GM19324 (cell line): ENCODE results near the gene ARHGEF28.

Source experiments
- ATAC-seq: cut with Tn5 transposase; IDR thresholded peaks from one replicate; pipeline ENCODE4 v1.9.1; 2021; ENCODE audit warnings: mild to moderate bottlenecking, moderate library complexity; ENCODE audit not compliant: unreplicated experiment, low FRiP score

ARHGEF28 gene

GRCh38 chr5:73946919-73947602 lies 321.1 kb downstream of the ARHGEF28 start:
- no peak for ATAC-seq

GRCh38 chr5:73947906-73948640 lies 322.1 kb downstream of the ARHGEF28 start:
- no peak for ATAC-seq

- no peak for ATAC-seq
Observed at GRCh38 chr5:73948720-73949119, 322.7 kb downstream of the ARHGEF28 start.

GRCh38 chr5:73950441-73950873 lies 324.5 kb downstream of the ARHGEF28 start:
- ATAC-seq, result no peak

- no peak for ATAC-seq
Observed at GRCh38 chr5:73950912-73951430, 325.0 kb downstream of the ARHGEF28 start.

- ATAC-seq, result no peak
Observed at GRCh38 chr5:73952872-73953271, 326.9 kb downstream of the ARHGEF28 start.

GRCh38 chr5:73954381-73954780 lies 328.4 kb downstream of the ARHGEF28 start:
- ATAC-seq, result no peak

- ATAC-seq, result no peak
Observed at GRCh38 chr5:73955271-73955846, 329.4 kb downstream of the ARHGEF28 start.

GRCh38 chr5:73957397-73958001 lies 331.5 kb downstream of the ARHGEF28 start:
- no peak for ATAC-seq

GRCh38 chr5:73958037-73958436 lies 332.0 kb downstream of the ARHGEF28 start:
- ATAC-seq, result no peak

GRCh38 chr5:73960023-73960422 lies 334.0 kb downstream of the ARHGEF28 start:
- ATAC-seq, result no peak

GRCh38 chr5:73960426-73960825 lies 334.4 kb downstream of the ARHGEF28 start:
- ATAC-seq, result no peak

GRCh38 chr5:73962801-73963425 lies 336.9 kb downstream of the ARHGEF28 start:
- no peak for ATAC-seq

GRCh38 chr5:73964352-73964865 lies 338.4 kb downstream of the ARHGEF28 start:
- no peak for ATAC-seq

- ATAC-seq, result no peak
Observed at GRCh38 chr5:73966451-73966850, 340.5 kb downstream of the ARHGEF28 start.

- no peak for ATAC-seq
Observed at GRCh38 chr5:73967347-73967746, 341.4 kb downstream of the ARHGEF28 start.

GRCh38 chr5:73968246-73968645 lies 342.2 kb downstream of the ARHGEF28 start:
- ATAC-seq, result no peak

- no peak for ATAC-seq
Observed at GRCh38 chr5:73968729-73969128, 342.7 kb downstream of the ARHGEF28 start.

GRCh38 chr5:73969195-73970036 lies 343.4 kb downstream of the ARHGEF28 start:
- ATAC-seq, result no peak
